ENCODE data around the gene MLIP. TPM values are rescaled to one million over a fixed set of nuclear protein-coding genes. Genes with fewer than 3 reads are reported as not detected.

MLIP gene
- total and polyA plus RNA-seq, 2 donors from 2014 or later: 1.7 to 2.4 TPM

DNA sequence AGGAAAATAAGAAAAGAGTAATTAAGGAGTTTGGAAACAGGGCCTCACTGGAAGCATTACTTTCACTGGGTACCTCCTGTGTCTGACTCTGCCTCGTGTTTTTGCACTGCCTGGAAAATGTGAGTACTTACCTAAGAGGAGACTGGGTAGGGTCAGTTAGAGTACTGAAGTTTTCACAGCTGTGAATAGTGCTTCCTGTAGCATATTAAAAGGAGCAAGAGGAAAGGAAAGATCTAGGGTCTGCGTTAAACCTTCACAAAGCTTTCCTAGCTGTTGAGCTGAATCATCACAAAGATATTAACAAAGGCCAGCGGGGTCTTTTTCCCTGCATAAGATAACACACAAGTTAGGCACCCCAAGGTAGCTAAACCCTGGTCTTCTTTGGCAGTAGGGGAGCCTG is 82.3 kb downstream of the MLIP start:
- Histone ChIP-seq H3K4me3 (ENCODE audit: low read length in 3 of 3) (no peak overlapping the region), H3K27me3 (ENCODE audit: control insufficient read depth, insufficient read depth, low read length) (no peaks in the 10 kb centered on the region), H3K9me3 (ENCODE audit: control insufficient read depth in 2 of 3, insufficient read depth in 1 of 3, low read length in 3 of 3) (no peaks in the 10 kb centered on the region), H3K9ac (ENCODE audit: low read length in 3 of 3) (no peak overlapping the region), H3K4me1 (ENCODE audit: control insufficient read depth in 2 of 3, insufficient read depth in 2 of 3, low read depth in 1 of 3, low read length in 3 of 3) (no peaks in the 10 kb centered on the region), H3K36me3 (ENCODE audit: control insufficient read depth in 2 of 3, insufficient read depth in 3 of 3, low read length in 3 of 3) (no peaks in the 10 kb centered on the region), H3K27ac (ENCODE audit: low read depth in 2 of 2, low read length in 2 of 2) (no peak overlapping the region)
- TF ChIP-seq, protein P1, sequence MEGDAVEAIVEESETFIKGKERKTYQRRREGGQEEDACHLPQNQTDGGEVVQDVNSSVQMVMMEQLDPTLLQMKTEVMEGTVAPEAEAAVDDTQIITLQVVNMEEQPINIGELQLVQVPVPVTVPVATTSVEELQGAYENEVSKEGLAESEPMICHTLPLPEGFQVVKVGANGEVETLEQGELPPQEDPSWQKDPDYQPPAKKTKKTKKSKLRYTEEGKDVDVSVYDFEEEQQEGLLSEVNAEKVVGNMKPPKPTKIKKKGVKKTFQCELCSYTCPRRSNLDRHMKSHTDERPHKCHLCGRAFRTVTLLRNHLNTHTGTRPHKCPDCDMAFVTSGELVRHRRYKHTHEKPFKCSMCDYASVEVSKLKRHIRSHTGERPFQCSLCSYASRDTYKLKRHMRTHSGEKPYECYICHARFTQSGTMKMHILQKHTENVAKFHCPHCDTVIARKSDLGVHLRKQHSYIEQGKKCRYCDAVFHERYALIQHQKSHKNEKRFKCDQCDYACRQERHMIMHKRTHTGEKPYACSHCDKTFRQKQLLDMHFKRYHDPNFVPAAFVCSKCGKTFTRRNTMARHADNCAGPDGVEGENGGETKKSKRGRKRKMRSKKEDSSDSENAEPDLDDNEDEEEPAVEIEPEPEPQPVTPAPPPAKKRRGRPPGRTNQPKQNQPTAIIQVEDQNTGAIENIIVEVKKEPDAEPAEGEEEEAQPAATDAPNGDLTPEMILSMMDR (IDR thresholded peaks at IDR 0.05; ENCODE audit: borderline replicate concordance, extremely low read depth, insufficient read depth): no peak
- intact Hi-C loops (cut with DNase I): no loop called here
- no peak for DNase-seq
- no peak for FAIRE-seq

DNA sequence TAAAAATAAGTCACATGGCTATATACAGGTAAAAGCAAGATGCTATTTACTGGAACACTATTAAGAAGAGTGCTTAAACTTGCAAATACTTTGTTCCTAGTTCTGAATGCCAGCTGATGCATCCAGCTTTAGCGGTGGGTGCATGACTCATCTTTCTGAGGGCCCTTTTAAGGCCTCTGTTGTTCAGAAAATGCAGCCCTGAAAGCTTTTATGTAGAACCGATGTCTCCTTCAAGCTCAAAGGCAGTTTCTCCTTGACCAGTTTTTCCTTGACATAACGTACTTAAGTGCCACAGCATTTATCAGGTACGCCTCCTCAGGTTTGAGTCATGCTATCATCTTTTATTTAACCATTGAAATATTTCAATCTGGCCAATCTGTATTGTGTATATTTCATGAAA is 82.8 kb downstream of the MLIP start:
- Histone ChIP-seq H3K27ac (ENCODE audit: low read depth in 2 of 2, low read length in 2 of 2) (no peak overlapping the region), H3K4me1 (ENCODE audit: control insufficient read depth in 2 of 3, insufficient read depth in 2 of 3, low read depth in 1 of 3, low read length in 3 of 3) (no peaks in the 10 kb centered on the region), H3K36me3 (ENCODE audit: control insufficient read depth in 2 of 3, insufficient read depth in 3 of 3, low read length in 3 of 3) (no peaks in the 10 kb centered on the region), H3K9me3 (ENCODE audit: control insufficient read depth in 2 of 3, insufficient read depth in 1 of 3, low read length in 3 of 3) (no peaks in the 10 kb centered on the region), H3K4me3 (ENCODE audit: low read length in 3 of 3) (no peak overlapping the region), H3K27me3 (ENCODE audit: control insufficient read depth, insufficient read depth, low read length) (no peaks in the 10 kb centered on the region), H3K9ac (ENCODE audit: low read length in 3 of 3) (no peak overlapping the region)
- FAIRE-seq (no peak), DNase-seq (no peak)
- TF ChIP-seq, protein P1 (IDR thresholded peaks at IDR 0.05; ENCODE audit: borderline replicate concordance, extremely low read depth, insufficient read depth): no peak
- intact Hi-C loops (cut with DNase I): no loop called here

DNA sequence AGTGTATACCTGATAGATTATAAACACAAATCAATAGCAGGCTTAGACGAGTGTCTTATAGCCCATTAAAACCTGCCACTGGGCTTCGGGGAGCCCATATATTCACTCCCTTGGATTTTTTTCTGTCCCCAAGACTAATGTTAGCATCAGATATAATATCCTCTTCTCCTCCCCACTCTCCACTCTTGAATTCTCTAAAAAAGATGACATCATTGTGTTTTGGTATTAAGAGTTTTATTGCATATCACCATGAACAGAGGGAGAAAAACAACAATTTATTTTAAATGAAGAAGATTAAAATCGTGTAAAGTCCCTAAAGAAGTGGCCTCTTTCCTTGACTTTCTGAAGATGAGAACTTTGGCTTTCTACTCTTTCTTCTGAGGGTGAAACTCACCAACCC is 84.4 kb downstream of the MLIP start:
- DNase-seq: no peak
- no peak for FAIRE-seq
- Histone ChIP-seq H3K36me3 (ENCODE audit: control insufficient read depth in 2 of 3, insufficient read depth in 3 of 3, low read length in 3 of 3) (no peaks in the 10 kb centered on the region), H3K4me1 (ENCODE audit: control insufficient read depth in 2 of 3, insufficient read depth in 2 of 3, low read depth in 1 of 3, low read length in 3 of 3) (no peaks in the 10 kb centered on the region), H3K9me3 (ENCODE audit: control insufficient read depth in 2 of 3, insufficient read depth in 1 of 3, low read length in 3 of 3) (no peaks in the 10 kb centered on the region), H3K4me3 (ENCODE audit: low read length in 3 of 3) (no peak overlapping the region), H3K9ac (ENCODE audit: low read length in 3 of 3) (no peak overlapping the region), H3K27me3 (ENCODE audit: control insufficient read depth, insufficient read depth, low read length) (no peaks in the 10 kb centered on the region), H3K27ac (ENCODE audit: low read depth in 2 of 2, low read length in 2 of 2) (no peak overlapping the region)
- intact Hi-C loops (cut with DNase I): no loop called here
- TF ChIP-seq, protein P1 (IDR thresholded peaks at IDR 0.05; ENCODE audit: borderline replicate concordance, extremely low read depth, insufficient read depth): no peak

DNA sequence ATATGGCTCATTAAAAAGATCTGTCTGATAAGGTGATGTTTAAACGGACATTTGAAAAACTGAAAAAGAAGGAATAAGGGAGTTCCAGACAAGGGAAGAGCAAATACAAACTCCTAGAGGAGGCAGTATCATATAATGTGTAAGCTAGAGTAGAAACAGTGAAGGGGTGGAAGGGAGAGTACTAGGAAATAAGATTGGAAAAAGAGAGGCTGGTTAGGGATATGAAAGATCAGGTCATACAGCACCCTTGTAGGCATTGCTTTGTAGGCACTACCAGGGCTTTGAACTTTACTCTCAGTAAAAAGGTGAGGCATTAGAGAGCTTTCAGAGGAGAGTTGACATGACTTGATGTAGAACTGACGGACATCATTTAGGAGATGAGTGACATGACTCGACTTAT is 85.7 kb downstream of the MLIP start:
- FAIRE-seq (no peak), DNase-seq (no peak)
- TF ChIP-seq, protein P1 (IDR thresholded peaks at IDR 0.05; ENCODE audit: borderline replicate concordance, extremely low read depth, insufficient read depth): no peak
- H3K27me3 ChIP-seq (ENCODE audit: control insufficient read depth, insufficient read depth, low read length): no peaks in the 10 kb centered on the region
- intact Hi-C loops (cut with DNase I): no loop called here
- no peak overlapping the region for H3K27ac ChIP-seq (ENCODE audit: low read depth in 2 of 2, low read length in 2 of 2)
- no peaks in the 10 kb centered on the region for H3K4me1 ChIP-seq (ENCODE audit: control insufficient read depth in 2 of 3, insufficient read depth in 2 of 3, low read depth in 1 of 3, low read length in 3 of 3)
- no peak overlapping the region for H3K4me3 ChIP-seq (ENCODE audit: low read length in 3 of 3)
- H3K9ac ChIP-seq (ENCODE audit: low read length in 3 of 3): no peak overlapping the region
- no peaks in the 10 kb centered on the region for H3K9me3 ChIP-seq (ENCODE audit: control insufficient read depth in 2 of 3, insufficient read depth in 1 of 3, low read length in 3 of 3)
- H3K36me3 ChIP-seq (ENCODE audit: control insufficient read depth in 2 of 3, insufficient read depth in 3 of 3, low read length in 3 of 3): no peaks in the 10 kb centered on the region

Data from kidney (tissue), 14 donors.